ENCODE results near the gene LYPLAL1.
A peak's percentile ranks its signal among the peaks of the same experiment; 100 is the strongest.
"Not testable (repeated sequence)": the region's sequence is repeated elsewhere in the genome, so short reads cannot be mapped to it uniquely, and the experiment has no call there.

LYPLAL1 gene

DNA sequence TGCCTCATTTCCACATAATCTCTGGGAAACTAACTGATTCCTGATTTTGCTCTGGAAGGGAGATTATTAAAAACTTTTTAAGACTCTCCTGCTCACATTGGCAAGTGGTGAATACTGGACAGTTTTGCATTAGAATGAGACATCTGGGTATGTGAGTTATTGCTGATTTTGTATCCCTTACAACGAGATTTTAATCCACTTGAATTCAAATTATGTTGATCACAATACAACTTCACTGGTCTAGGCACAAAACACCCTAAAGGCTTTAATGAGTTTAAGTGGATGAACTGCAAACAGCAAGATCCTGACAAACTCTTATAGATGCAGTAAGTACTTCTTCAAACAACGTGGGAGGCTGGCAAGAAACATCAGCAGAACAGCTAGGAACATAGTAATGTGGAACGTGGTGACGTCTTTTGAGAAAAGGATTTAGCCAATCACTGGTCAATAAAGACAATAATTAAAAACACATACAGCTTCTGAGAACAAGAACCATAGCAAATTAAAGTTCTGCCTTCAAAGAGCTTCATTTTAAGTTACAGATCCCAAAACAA is 10.2 kb upstream of the LYPLAL1 start:
- DNase-seq (ENCODE audit: low spot score) = no peak

DNA sequence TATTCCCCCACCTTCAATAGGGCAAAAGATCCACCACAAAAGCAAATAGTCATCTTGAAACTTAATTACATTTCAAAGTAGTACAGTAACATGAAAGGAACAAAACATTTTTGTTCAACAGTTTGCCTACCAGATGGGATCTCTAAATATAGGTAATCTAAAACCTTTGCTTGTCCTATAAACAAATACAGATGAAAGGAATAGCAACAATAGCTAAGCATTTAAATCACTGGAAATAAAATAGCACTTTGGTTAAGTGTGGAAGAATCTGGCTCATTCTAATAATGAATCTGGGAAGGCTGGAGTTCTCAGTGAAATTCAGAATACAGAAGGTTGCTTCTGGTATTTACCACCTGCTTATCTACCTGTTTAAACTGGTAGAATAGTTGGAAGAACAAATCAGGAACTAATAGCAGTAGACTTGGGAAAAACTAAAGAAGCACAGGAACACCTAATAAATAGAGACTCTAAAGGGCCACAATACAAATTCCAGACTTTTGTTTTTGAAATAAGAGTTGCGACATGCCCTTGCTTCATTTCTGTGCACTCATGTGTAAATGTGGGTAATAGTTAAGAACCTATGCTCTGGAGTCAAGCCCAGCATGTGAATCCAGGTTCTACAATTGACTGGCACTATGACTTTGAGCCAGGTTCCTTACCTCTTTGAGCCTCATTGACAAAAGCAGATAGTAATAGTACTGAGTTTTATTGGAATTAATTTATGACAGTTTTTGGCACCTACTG is 2.3 kb upstream of the LYPLAL1 start:
- DNase-seq (ENCODE audit: low spot score) = no peak

DNA sequence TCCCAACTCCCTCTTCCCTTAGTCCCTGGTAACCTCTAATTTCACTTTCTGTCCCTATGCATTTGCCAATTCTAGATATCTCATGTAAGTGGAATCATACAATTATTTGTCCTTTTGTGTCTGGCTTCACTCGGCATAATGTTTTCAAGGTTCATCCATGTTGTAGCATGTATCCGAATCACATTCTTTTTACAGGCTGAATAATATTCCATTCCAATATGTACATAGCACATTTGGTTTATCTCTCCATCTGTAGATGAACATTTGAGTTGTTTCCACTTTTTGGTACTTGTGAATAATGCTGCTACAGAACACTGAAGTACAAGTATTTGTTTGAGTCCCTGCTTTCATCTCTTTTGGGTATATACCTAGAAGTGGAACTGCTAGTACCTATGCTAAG is 857 bp upstream of the LYPLAL1 start:
- no peak for DNase-seq (ENCODE audit: low spot score)

DNA sequence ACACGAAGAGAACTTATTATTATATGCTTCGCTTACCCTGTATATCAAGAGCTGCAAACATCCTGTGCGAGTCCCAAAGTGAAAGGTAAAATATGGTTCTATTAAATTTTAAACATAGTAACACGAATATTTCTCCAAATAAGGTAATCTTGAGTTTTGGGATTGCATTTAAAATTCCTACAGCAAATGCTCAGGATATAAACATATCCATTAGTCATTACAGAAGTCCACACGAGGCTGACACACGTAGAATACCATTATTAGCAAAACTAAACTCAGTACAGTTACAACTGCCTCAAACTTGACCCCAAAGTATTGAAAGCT is 282 bp upstream of the LYPLAL1 start:
- no peak for DNase-seq (ENCODE audit: low spot score)

DNA sequence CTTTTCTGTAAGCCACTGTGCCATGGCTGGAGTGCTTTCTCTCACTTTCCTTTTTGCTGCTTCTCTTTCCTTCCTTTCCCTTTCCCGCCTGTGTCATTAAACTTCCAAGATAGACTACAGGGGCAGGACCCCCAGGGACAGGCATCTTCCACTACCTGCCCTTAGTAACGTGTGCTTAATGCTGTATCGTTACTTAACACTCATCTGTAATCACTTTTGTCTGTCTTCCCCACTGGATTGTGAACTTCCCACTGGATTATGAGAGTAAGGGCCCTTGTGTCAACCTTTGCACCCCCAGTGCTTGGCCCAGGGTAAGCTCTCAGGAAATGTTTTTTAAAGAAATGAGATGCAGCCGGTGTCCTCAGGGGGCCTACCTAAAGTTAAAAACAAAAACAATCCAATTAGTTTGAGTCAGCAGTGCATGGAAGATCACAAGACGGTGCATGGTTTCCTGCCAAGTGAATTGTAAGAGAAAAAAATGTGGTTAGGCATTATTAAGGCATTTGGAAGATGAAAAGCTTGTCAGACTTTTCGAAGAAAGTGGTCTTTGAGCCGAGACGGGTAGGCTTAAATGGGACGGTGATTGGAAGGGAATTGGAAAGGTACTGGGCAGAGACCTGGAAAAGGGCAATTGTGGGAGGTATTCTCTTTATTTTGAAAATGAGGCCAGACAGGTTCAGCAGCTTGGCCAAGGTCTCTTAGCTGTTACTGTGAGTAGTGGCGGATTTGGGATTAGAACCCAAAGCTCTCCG is 958 bp downstream of the LYPLAL1 start:
- peak; percentile 15 for DNase-seq (ENCODE audit: low spot score)

DNA sequence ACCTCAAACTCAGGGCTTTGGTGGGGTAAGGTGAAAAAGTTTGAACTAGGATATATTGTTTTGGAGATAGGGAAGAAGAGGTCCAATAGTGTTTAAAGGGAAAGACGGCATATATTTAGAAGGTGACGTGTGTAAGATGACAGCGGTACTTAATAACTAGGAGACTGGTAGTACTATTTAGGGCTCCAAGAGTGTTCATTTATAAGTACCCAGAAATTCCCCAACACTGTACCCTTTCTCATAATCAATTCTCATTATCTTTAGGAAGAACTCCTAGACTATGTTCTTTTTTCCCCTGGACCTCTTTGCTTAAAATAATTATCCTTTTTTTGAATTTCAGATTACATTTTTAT is 1.5 kb downstream of the LYPLAL1 start:
- DNase-seq (ENCODE audit: low spot score) = no peak

DNA sequence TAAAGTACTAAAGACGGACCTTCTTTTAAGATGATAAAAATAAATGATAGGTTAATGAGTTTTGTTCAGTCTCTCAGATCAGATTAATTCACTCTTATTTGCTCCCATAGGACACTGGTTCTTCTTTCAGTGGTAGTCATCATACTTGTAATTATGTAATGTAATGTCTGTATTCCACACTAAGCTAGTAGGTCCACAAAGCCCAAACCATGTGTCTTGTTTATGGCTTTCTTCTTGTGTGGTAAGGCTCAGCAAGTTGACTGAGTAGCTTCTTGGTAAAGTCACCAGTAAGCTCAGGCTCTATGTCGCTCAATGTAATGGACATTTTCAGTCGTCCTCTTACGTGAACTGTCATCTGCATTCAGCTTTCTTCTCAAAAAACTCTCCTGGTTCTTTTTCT is 2.5 kb downstream of the LYPLAL1 start:
- DNase-seq (ENCODE audit: low spot score) = no peak

DNA sequence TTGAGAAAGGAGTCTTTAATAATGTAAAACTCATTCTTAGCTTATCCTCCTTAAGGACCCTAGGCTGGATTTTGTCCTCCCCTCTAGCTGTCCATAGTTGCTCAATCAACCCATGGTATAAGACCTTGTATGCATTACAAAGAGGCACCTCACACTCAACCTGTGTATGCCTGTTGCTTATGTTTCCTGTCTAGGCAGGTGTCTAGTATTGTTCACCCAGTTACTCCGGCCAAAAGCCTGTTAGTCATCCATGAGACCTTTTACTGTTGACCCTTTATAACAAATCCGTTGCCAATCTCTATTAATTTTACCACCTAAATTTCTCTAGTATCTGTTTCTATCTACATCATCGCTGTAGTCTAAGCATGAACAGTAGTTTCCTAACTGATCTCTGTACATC is 3.7 kb downstream of the LYPLAL1 start:
- DNase-seq (ENCODE audit: low spot score) = no peak

DNA sequence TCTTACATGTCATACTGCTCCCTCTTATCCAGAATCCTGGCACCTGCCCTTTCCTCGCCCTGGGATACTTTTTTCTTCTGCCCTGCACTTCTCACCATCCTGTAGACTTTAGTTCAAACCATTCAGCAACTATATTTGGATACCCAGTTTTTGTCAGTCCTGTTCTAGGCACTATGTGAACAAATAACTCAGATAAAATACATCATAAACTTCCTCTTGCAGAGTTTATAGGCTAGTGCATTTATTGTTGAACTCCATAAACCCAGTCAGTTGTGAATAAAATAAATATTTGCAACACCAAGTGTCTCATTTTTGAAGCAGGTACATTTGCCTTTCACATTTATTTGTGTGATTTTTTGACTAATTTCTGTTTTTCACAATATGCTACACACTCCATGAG is 4.3 kb downstream of the LYPLAL1 start:
- DNase-seq (ENCODE audit: low spot score) = no peak

DNA sequence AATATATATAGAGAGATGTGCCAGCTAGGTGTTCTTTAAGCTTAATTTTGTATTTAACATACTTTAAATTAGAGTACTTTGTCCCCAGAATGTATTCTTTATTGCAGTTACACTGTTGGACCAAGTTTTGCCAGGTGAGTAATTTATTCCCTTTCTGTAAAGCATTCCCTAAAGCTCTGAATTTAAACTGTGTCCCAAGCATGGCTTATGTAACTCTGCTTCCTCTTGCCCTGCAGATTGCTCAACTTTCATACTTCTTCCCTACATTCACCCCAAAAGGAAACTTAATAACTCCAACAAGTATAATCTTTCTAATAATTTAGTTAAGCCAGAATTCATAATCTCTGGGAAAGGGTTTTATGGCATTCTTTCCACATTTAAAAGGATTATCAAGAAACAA is 5.6 kb downstream of the LYPLAL1 start:
- no peak for DNase-seq (ENCODE audit: low spot score)

DNA sequence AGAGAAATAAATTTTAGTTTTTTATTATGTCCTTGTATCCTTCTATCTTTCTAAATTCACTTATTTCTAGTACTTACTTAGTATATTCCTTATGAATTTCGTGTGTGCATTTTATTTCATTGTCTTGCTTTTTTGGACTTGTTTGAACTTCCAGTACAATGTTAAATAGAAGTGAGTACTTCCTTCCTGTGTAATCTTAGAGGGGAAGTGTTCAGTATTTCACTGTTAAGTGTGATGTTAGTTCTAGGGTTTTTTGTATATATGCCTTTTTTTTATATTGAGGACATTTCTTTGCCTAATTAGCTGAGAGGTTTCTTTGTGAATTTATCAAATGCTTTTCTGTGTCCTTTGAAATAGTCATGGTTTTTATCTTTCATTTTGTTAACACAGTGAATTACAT is 10.7 kb downstream of the LYPLAL1 start:
- DNase-seq (ENCODE audit: low spot score) = no peak

DNA sequence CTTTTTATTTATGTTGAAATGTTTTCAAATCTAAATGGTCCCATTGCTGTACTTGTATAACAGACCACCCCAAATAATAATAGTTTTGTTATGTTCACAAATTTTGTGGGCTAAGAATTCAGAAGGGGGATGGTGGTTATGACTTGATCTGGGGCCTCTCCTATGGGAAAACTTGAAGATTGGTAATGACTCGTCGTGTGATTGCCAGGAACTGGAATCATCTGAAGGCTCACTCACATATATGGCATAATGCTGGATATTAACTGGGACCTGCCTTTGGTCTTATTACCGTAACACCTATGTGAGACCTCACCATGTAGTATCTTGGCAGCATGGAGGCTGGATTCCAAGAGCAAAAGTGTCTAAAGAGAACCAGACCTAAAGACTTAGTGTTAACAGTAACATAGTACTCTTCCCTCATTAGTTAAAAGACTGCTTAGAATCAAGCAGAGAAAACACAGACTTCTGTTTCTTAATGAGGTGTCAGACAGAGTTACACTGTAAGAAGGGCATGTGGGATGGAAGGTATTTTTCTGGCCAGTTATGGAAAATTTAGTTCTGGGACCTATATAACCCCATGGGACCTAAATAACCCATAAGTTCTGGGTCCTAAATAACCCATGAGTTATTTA is 11.9 kb downstream of the LYPLAL1 start:
- DNase-seq (ENCODE audit: low spot score) = no peak

DNA sequence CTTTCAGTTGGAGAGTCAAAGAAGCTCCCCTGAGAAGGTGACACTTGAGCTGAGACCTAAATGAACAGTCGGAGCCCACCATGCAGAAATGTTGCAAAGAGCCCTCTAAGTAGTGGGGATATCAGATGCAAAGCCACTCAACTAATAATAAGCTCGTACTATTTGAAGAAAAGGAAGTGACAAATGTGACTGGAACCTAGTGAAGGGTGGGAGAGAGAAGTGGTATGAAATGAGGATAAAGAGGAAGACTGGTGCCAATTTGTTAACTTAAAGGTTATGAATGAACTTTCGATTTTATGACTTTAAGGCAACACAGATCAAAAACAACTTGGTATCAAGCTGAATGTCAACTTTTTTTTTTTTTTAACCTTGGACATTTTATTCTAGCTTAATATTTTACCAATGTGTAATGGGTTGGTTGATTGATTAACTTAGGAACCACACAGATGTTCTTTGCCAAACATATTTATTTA is 14.7 kb downstream of the LYPLAL1 start:
- no peak for DNase-seq (ENCODE audit: low spot score)

DNA sequence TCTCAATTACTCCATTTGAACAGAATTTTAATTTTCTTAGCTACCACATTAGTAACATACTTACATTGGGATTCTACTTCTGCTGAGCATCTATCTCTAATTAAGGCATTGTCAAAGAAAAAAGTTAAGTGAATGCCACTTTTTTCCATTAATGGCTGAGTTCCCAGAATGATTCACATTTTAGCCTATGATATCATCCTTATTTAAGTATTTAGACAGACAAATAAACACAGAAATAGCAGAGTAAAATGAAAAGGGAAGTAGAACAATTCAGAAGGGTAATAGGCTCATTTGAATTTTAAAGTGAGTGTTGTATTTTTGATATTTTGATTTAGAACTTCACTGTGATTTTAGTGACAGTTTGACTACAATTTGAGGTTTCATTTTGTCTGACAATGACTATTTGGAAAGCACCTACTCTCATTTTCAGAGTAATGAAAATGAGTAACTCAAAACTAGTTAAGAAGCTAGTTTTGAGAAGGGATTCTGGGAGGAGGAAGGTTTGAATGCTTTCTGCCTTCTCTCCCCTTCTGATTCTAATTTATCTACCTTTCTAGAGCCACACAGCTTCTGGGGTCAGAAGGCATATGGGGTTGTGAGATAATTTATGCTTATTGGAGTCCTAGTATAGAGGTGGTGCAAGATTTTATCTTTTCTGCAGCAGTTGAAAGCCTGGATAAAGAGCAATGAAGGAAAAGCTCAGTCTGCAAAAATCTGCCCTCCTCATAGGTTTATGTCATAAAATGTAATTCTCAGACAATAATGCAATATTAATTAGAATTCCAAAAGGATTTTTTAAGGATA is 15.5 kb downstream of the LYPLAL1 start:
- DNase-seq (ENCODE audit: low spot score) = no peak

DNA sequence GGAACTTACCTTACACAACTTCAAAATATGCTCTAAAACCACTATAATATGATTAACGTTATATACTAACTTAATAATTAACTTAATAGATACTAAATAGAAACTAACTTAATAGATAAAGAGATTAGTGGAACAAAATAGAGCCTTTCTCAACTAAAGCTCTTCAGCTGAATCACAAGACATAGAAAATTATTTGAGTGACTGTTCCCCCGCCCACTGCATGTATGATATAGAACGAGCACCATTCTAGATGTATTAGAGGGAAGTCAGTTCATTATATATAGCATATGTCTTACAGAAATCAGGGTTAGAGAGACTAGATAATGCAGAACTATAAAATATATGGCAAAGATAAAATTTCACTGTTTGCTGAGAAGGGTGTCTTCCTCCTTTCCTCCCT is 16.3 kb downstream of the LYPLAL1 start:
- no peak for DNase-seq (ENCODE audit: low spot score)

DNA sequence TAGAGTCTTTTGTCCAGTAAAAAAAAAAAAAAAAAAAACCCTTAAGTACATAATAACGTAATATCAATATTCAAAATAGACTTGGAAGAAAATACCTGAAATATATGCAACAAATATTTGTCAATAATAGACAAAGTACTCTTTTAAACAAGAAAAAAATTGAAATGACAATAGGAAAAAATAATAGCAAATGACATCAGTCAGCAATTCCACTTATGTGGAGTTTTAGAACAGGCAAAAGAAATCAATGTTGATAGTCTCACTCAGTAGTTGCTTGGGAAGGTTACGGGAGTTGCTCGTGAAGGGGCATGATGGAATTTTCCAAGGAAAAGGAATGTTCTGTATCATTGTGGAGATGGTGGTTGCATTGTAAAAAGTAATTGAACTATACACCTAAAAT is 16.9 kb downstream of the LYPLAL1 start:
- no peak for DNase-seq (ENCODE audit: low spot score)

DNA sequence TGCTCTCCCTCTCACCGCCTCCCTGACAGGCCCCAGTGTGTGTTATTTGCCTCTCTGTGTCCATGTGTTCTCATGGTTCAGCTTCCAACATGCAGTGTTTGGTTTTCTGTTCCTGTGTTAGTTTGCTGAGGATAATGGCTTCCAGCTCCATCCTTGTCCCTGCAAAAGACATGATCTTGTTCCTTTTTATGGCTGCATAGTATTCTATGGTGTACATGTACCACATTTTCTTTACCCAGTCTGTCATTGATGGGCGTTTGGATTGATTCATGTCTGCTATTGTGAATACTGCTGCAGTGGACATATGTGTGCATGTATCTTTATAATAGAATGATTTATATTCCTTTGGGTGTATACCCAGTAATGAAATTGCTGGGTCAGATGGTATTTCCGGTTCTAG is 22.2 kb downstream of the LYPLAL1 start:
- not testable (repeated sequence) for DNase-seq (ENCODE audit: low spot score)

DNA sequence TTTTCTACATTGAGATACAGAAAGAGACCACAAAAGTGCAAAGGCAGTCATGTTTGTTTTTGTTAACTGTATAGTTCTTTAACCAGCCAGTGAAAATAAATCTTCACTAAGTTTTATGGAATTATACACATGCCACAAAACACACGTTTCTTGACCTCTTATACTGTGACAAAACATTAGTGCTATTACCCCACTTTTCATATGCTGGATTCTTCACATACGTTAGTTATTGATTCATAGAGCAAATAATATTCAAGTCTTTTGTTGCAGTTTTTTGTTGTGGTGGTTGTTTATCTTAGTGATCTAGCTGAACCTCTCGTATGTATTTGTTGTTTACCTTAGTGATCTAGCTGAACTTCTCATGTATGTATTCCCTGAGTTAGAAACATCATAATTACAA is 28.0 kb downstream of the LYPLAL1 start:
- DNase-seq (ENCODE audit: low spot score) = no peak

DNA sequence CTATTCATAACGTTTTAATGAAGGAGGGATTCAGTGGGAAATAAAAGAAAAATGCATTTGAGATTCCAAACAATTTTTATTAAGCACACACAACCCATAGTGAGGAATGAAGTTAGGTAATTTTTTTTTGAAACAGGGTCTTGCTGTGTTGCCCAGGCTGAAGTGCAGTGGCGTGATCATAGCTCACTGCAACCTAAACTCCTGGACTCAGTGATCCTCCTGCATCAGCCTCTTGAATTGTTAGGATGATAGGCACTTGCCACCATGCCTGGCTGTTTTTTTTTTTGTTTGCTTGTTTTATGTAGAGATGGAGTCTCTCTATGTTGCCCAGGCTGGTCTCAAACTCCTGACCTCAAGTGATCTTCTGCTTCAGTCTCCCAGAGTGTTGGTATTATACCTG is 28.9 kb downstream of the LYPLAL1 start:
- no peak for DNase-seq (ENCODE audit: low spot score)

DNA sequence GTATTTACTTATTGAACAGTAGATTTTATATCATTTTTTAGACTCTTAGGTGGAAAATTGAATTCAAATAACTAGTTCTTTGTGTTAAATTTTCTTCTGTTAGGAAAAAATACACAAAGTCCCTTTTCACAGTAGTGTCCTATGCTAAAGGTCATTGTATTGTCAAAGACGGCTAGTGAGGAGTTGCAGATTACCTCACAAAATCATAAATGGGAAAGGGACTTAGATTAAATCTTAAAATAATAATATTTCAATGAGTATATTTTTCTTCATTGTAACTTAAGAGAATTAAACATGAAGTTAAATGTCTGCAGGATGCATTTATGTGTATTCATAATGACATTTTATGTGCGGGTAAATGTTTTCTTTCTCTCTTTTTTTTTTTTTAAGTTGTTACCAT is 32.7 kb downstream of the LYPLAL1 start:
- no peak for DNase-seq (ENCODE audit: low spot score)

DNA sequence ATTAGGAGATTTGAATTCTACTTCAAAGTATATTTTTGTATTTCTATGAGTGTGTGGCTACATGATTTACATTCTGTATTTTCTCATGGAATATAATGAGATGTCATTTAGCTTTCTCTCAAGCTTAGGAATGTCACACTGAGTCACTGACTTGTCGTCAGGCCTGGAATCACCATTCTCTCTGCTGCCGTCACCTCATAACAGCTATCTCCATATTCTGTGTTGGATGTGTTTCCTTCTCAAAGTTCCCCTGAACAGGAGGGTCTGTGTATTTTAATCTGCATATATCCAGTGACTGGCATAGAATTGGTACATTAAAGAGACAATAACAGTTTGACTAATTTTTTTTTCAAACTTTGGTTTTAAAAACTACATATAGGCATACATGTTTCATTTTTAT is 35.9 kb downstream of the LYPLAL1 start:
- no peak for DNase-seq (ENCODE audit: low spot score)

DNA sequence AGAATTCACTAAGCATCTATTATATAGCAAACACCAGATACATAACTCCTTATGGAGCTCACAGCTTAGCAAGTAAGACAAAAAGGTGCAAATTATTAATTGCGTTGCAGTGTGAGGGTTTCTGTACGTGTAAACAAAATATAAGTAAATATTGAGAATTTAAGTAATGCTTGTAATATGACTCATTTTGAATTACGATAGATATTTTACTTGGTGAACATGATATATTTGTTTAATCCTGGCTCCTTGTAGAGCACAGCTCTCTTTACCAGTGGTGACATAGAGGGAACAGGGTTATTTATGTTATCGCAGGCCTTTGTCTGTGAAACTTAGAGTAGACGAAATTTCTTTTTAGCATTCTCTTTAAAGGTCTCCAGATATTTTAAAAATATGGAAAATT is 36.4 kb downstream of the LYPLAL1 start:
- no peak for DNase-seq (ENCODE audit: low spot score)
